MM.1S (cell line): Measurements from ENCODE around the gene SNX6.

ENCODE experiments used
- CTCF ChIP-seq: fragments of 300-600 bp; sonication (generic); IDR thresholded peaks from 2 replicates; pipeline ENCODE4 v1.5.1; 2016; ENCODE audit warnings: antibody characterized with exemption, low read length, mixed read lengths
- EZH2 ChIP-seq: fragments of 300-600 bp; sonication (generic); optimal IDR thresholded peaks from 2 replicates; pipeline ENCODE3; 2017; ENCODE audit warnings: low read depth, mild to moderate bottlenecking, antibody characterized with exemption, low read length, mixed read lengths

- TF ChIP-seq CTCF (no peak), EZH2 (no peak)
Measured at GRCh38 chr14:34667007-34667406, 37.1 kb upstream of the SNX6 start.
